ENCODE results near the gene POLR1G.

The POLR1G gene

GRCh38 chr19:45442778-45443461 is 36.5 kb downstream of the POLR1G start:
- peak overlapping the region; percentile 53 for H3K4me3 ChIP-seq (ENCODE audit: low read depth, low read length)
- no peak for TF ChIP-seq CTCF (conservative IDR thresholded peaks at IDR 0.05; ENCODE audit: low read depth, low read length)
- DNase-seq (ENCODE audit: low read depth): peak; percentile 61

GRCh38 chr19:45443462-45444317 is 37.2 kb downstream of the POLR1G start:
- peak; percentile 82 for DNase-seq (ENCODE audit: low read depth)
- H3K4me3 ChIP-seq (ENCODE audit: low read depth, low read length): peak overlapping the region; percentile 53
- TF ChIP-seq CTCF (conservative IDR thresholded peaks at IDR 0.05; ENCODE audit: low read depth, low read length): no peak

- no peak for TF ChIP-seq CTCF (conservative IDR thresholded peaks at IDR 0.05; ENCODE audit: low read depth, low read length)
- peak; percentile 88 for DNase-seq (ENCODE audit: low read depth)
- H3K4me3 ChIP-seq (ENCODE audit: low read depth, low read length): peak overlapping the region; percentile 17
These were observed 38.0 kb downstream of the POLR1G start for GRCh38 chr19:45444318-45445041.

- no peak for DNase-seq (ENCODE audit: low read depth)
- H3K4me3 ChIP-seq (ENCODE audit: low read depth, low read length): no peak overlapping the region
- TF ChIP-seq CTCF (conservative IDR thresholded peaks at IDR 0.05; ENCODE audit: low read depth, low read length): no peak
These were observed 38.7 kb downstream of the POLR1G start for GRCh38 chr19:45445139-45445538.

- TF ChIP-seq CTCF (conservative IDR thresholded peaks at IDR 0.05; ENCODE audit: low read depth, low read length): peak; percentile 58
- peak; percentile 71 for DNase-seq (ENCODE audit: low read depth)
- H3K4me3 ChIP-seq (ENCODE audit: low read depth, low read length): no peak overlapping the region
These were observed 39.9 kb downstream of the POLR1G start for GRCh38 chr19:45446295-45446694.

GRCh38 chr19:45446944-45447343 is 40.5 kb downstream of the POLR1G start:
- H3K4me3 ChIP-seq (ENCODE audit: low read depth, low read length): no peak overlapping the region
- TF ChIP-seq CTCF (conservative IDR thresholded peaks at IDR 0.05; ENCODE audit: low read depth, low read length): no peak
- DNase-seq (ENCODE audit: low read depth): no peak
